Skeletal muscle satellite cell (primary cell): ENCODE results near the gene TSC22D2.
A peak's percentile ranks its signal among the peaks of the same experiment; 100 is the strongest.

Experiments
- H3K27me3 ChIP-seq: 2 replicates; pipeline ENCODE4 v1.7.0; 2013; ENCODE audit warnings: low read length; ENCODE audit not compliant: control insufficient read depth, insufficient read depth
- H3K36me3 ChIP-seq: 2 replicates; pipeline ENCODE4 v1.7.0; 2013; ENCODE audit warnings: mild to moderate bottlenecking, control low read depth, low read length; ENCODE audit not compliant: insufficient read depth
- H3K4me1 ChIP-seq: 2 replicates; pipeline ENCODE4 v1.7.0; 2013; ENCODE audit warnings: low read length; ENCODE audit not compliant: control insufficient read depth, insufficient read depth
- H3K4me2 ChIP-seq: 2 replicates; pipeline ENCODE4 v1.7.0; 2013; ENCODE audit warnings: mild to moderate bottlenecking, low read length
- H3K4me3 ChIP-seq: 2 replicates; pipeline ENCODE4 v1.7.0; 2013; ENCODE audit warnings: low read length
- H3K9ac ChIP-seq: 2 replicates; pipeline ENCODE4 v1.7.0; 2013; ENCODE audit warnings: mild to moderate bottlenecking, low read depth, low read length, moderate library complexity
- H3K9me3 ChIP-seq: replicated peaks from 2 replicates; pipeline ENCODE4 v1.7.0; 2013; ENCODE audit warnings: mild to moderate bottlenecking, control low read depth, low read length

The TSC22D2 gene

GRCh38 chr3:150407051-150407807 lies 869 bp upstream of the TSC22D2 start:
- Histone ChIP-seq H3K9me3 (no peaks in the 10 kb centered on the region), H3K36me3 (peaks cover 17% of the 10 kb centered on the region), H3K4me1 (peaks cover 10% of the 10 kb centered on the region), H3K4me3 (peak overlapping the region; percentile 98), H3K4me2 (peak overlapping the region; percentile 88), H3K27me3 (no peaks in the 10 kb centered on the region), H3K9ac (peak overlapping the region; percentile 93)

- peaks cover 10% of the 10 kb centered on the region for H3K4me1 ChIP-seq
- H3K9me3 ChIP-seq: no peaks in the 10 kb centered on the region
- peaks cover 20% of the 10 kb centered on the region for H3K36me3 ChIP-seq
- H3K27me3 ChIP-seq: no peaks in the 10 kb centered on the region
- peak overlapping the region; percentile 93 for H3K9ac ChIP-seq
- H3K4me2 ChIP-seq: peak overlapping the region; percentile 88
- H3K4me3 ChIP-seq: peak overlapping the region; percentile 98
These were observed 284 bp upstream of the TSC22D2 start for GRCh38 chr3:150407808-150408220.

GRCh38 chr3:150409125-150409511 lies 1.0 kb downstream of the TSC22D2 start:
- Histone ChIP-seq H3K4me1 (peaks cover 10% of the 10 kb centered on the region), H3K36me3 (peaks cover 26% of the 10 kb centered on the region), H3K4me2 (peak overlapping the region; percentile 83), H3K9ac (peak overlapping the region; percentile 97), H3K9me3 (no peaks in the 10 kb centered on the region), H3K27me3 (no peaks in the 10 kb centered on the region), H3K4me3 (peak overlapping the region; percentile 98)

- Histone ChIP-seq H3K4me2 (peak overlapping the region; percentile 83), H3K36me3 (peaks cover 26% of the 10 kb centered on the region), H3K9me3 (no peaks in the 10 kb centered on the region), H3K27me3 (no peaks in the 10 kb centered on the region), H3K4me1 (peaks cover 14% of the 10 kb centered on the region), H3K9ac (peak overlapping the region; percentile 97), H3K4me3 (peak overlapping the region; percentile 98)
These were observed 1.6 kb downstream of the TSC22D2 start for GRCh38 chr3:150409512-150410310.

GRCh38 chr3:150410311-150411105 lies 2.4 kb downstream of the TSC22D2 start:
- Histone ChIP-seq H3K36me3 (peaks cover 29% of the 10 kb centered on the region), H3K4me3 (peak overlapping the region; percentile 98), H3K4me2 (peak overlapping the region; percentile 83), H3K27me3 (no peaks in the 10 kb centered on the region), H3K9ac (peak overlapping the region; percentile 97), H3K4me1 (peaks cover 21% of the 10 kb centered on the region), H3K9me3 (no peaks in the 10 kb centered on the region)

- Histone ChIP-seq H3K36me3 (peaks cover 31% of the 10 kb centered on the region), H3K9ac (peak overlapping the region; percentile 97), H3K4me2 (peak overlapping the region; percentile 83), H3K4me1 (peaks cover 26% of the 10 kb centered on the region), H3K4me3 (peak overlapping the region; percentile 98), H3K27me3 (no peaks in the 10 kb centered on the region), H3K9me3 (no peaks in the 10 kb centered on the region)
These were observed 3.0 kb downstream of the TSC22D2 start for GRCh38 chr3:150411106-150411460.

GRCh38 chr3:150411546-150411945 lies 3.4 kb downstream of the TSC22D2 start:
- Histone ChIP-seq H3K4me3 (peak overlapping the region; percentile 98), H3K4me1 (peaks cover 29% of the 10 kb centered on the region), H3K4me2 (peak overlapping the region; percentile 83), H3K9ac (peak overlapping the region; percentile 97), H3K36me3 (peaks cover 33% of the 10 kb centered on the region), H3K27me3 (no peaks in the 10 kb centered on the region), H3K9me3 (no peaks in the 10 kb centered on the region)

- H3K9me3 ChIP-seq: no peaks in the 10 kb centered on the region
- peak overlapping the region; percentile 98 for H3K4me3 ChIP-seq
- H3K27me3 ChIP-seq: no peaks in the 10 kb centered on the region
- peaks cover 34% of the 10 kb centered on the region for H3K36me3 ChIP-seq
- peaks cover 25% of the 10 kb centered on the region for H3K4me1 ChIP-seq
- H3K4me2 ChIP-seq: peak overlapping the region; percentile 83
- peak overlapping the region; percentile 97 for H3K9ac ChIP-seq
These were observed 3.9 kb downstream of the TSC22D2 start for GRCh38 chr3:150411976-150412375.

- Histone ChIP-seq H3K9ac (peak overlapping the region; percentile 97), H3K4me1 (peaks cover 28% of the 10 kb centered on the region), H3K27me3 (no peaks in the 10 kb centered on the region), H3K9me3 (no peaks in the 10 kb centered on the region), H3K36me3 (peaks cover 38% of the 10 kb centered on the region), H3K4me3 (peak overlapping the region; percentile 98), H3K4me2 (peak overlapping the region; percentile 83)
These were observed 4.6 kb downstream of the TSC22D2 start for GRCh38 chr3:150412561-150413231.

- H3K4me1 ChIP-seq: peaks cover 39% of the 10 kb centered on the region
- H3K4me2 ChIP-seq: peak overlapping the region; percentile 83
- peaks cover 38% of the 10 kb centered on the region for H3K36me3 ChIP-seq
- H3K4me3 ChIP-seq: peak overlapping the region; percentile 98
- no peaks in the 10 kb centered on the region for H3K27me3 ChIP-seq
- H3K9ac ChIP-seq: peak overlapping the region; percentile 97
- no peaks in the 10 kb centered on the region for H3K9me3 ChIP-seq
These were observed 6.2 kb downstream of the TSC22D2 start for GRCh38 chr3:150414258-150414657.
